GM23338 (cell line): ENCODE data around the gene THY1. TPM values are rescaled to one million over a fixed set of nuclear protein-coding genes. Genes with fewer than 3 reads are reported as not detected.

ENCODE experiments used
- ATAC-seq: fragments of 200-7000 bp; cut with Tn5 transposase; 3 replicates; pipeline ENCODE4 v1.9.1; 2020
- DNase-seq: peaks from one replicate; pipeline ENCODE4 v3.0.0-alpha.2; 2015; ENCODE audit warnings: low spot score
- H2AFZ ChIP-seq: fragments of 200-600 bp; sonication (generic); 2 replicates; pipeline ENCODE4 v1.8.0; 2016; ENCODE audit warnings: antibody characterized with exemption, mild to moderate bottlenecking, moderate library complexity
- H3F3A ChIP-seq: fragments of 200-600 bp; sonication (generic); replicated peaks from 2 replicates; pipeline ENCODE4 v1.8.0; 2017; ENCODE audit warnings: antibody characterized with exemption, mixed run types, low read depth
- H3K27ac ChIP-seq: fragments of 200-600 bp; sonication (generic); 2 replicates; pipeline ENCODE4 v1.6.1; 2016; ENCODE audit warnings: low read depth
- H3K27me3 ChIP-seq: fragments of 200-600 bp; sonication (generic); 2 replicates; pipeline ENCODE4 v1.8.0; 2016; ENCODE audit warnings: mild to moderate bottlenecking, mixed run types, moderate library complexity; ENCODE audit not compliant: insufficient read depth
- H3K36me3 ChIP-seq: fragments of 200-600 bp; sonication (generic); 2 replicates; pipeline ENCODE4 v1.8.0; 2016; ENCODE audit warnings: mild to moderate bottlenecking; ENCODE audit not compliant: insufficient read depth
- H3K4me1 ChIP-seq: fragments of 200-600 bp; sonication (generic); 2 replicates; pipeline ENCODE4 v1.8.0; 2016; ENCODE audit warnings: mild to moderate bottlenecking, moderate library complexity; ENCODE audit not compliant: insufficient read depth
- H3K4me2 ChIP-seq: fragments of 200-600 bp; sonication (generic); 2 replicates; pipeline ENCODE4 v1.7.1; 2017; ENCODE audit warnings: mixed run types
- H3K4me3 ChIP-seq: fragments of 200-600 bp; sonication (generic); 2 replicates; pipeline ENCODE4 v1.6.1; 2016; ENCODE audit warnings: mixed run types
- H3K79me2 ChIP-seq: fragments of 200-600 bp; sonication (generic); replicated peaks from 2 replicates; pipeline ENCODE4 v1.8.0; 2017; ENCODE audit warnings: mild to moderate bottlenecking; ENCODE audit not compliant: insufficient read depth
- H3K9me2 ChIP-seq: fragments of 200-600 bp; sonication (generic); 2 replicates; pipeline ENCODE4 v1.8.0; 2017; ENCODE audit not compliant: insufficient read depth
- H4K20me1 ChIP-seq: fragments of 200-600 bp; sonication (generic); replicated peaks from 2 replicates; pipeline ENCODE4 v1.8.0; 2017; ENCODE audit warnings: mild to moderate bottlenecking; ENCODE audit not compliant: insufficient read depth
- H3K27ac Mint-ChIP-seq: 2 replicates; pipeline ENCODE4 v1.8.0; 2020; ENCODE audit warnings: inconsistent platforms, mild to moderate bottlenecking, moderate library complexity, mixed read lengths
- H3K27me3 Mint-ChIP-seq: 3 replicates; pipeline ENCODE4 v1.8.0; 2022; ENCODE audit warnings: low read depth, mild to moderate bottlenecking, moderate library complexity, mixed read lengths, inconsistent platforms; ENCODE audit not compliant: insufficient read depth, poor library complexity
- H3K36me3 Mint-ChIP-seq: 3 replicates; pipeline ENCODE4 v1.8.0; 2021; ENCODE audit warnings: low read depth, mild to moderate bottlenecking, inconsistent platforms, moderate library complexity, mixed read lengths
- H3K4me1 Mint-ChIP-seq: 3 replicates; pipeline ENCODE4 v1.8.0; 2020; ENCODE audit warnings: mild to moderate bottlenecking, inconsistent platforms, mixed read lengths
- H3K4me3 Mint-ChIP-seq: 3 replicates; pipeline ENCODE4 v1.8.0; 2021; ENCODE audit warnings: moderate library complexity, mild to moderate bottlenecking, inconsistent platforms, mixed read lengths
- H3K9me3 Mint-ChIP-seq: 3 replicates; pipeline ENCODE4 v1.8.0; 2020; ENCODE audit warnings: moderate library complexity, mild to moderate bottlenecking, inconsistent platforms, mixed read lengths
- CREB1 ChIP-seq: fragments of 250-450 bp; sonication (Bioruptor Pico); IDR thresholded peaks from 2 replicates; pipeline ENCODE4 v1.5.0; 2020; ENCODE audit warnings: low read depth, mild to moderate bottlenecking, moderate library complexity
- EZH2 ChIP-seq: fragments of 200-600 bp; sonication (generic); IDR thresholded peaks from one replicate; pipeline ENCODE4 v1.8.0; 2017; ENCODE audit warnings: antibody characterized with exemption, mild to moderate bottlenecking, low read depth; ENCODE audit not compliant: unreplicated experiment
- EZH2phosphoT487 ChIP-seq: fragments of 200-600 bp; sonication (generic); IDR thresholded peaks from one replicate; pipeline ENCODE4 v1.8.1; 2018; ENCODE audit warnings: antibody characterized with exemption; ENCODE audit not compliant: unreplicated experiment
- JUNB ChIP-seq: IDR thresholded peaks from one replicate; pipeline ENCODE4 v1.6.1; 2016; ENCODE audit warnings: antibody characterized with exemption; ENCODE audit not compliant: unreplicated experiment
- NANOG ChIP-seq: IDR thresholded peaks from 2 replicates; pipeline ENCODE4 v1.6.1; 2016; ENCODE audit warnings: antibody characterized with exemption, borderline replicate concordance
- POLR2AphosphoS5 ChIP-seq: IDR thresholded peaks from 2 replicates; pipeline ENCODE4 v1.6.1; 2016; ENCODE audit warnings: antibody characterized with exemption, low read depth
- STAT1 ChIP-seq: IDR thresholded peaks from one replicate; pipeline ENCODE4 v1.6.1; 2016; ENCODE audit warnings: antibody characterized with exemption; ENCODE audit not compliant: unreplicated experiment
- ZNF331 ChIP-seq: fragments of 250-450 bp; sonication (Bioruptor Pico); IDR thresholded peaks from 2 replicates; pipeline ENCODE4 v1.5.0; 2020; ENCODE audit warnings: low read depth, mild to moderate bottlenecking, moderate library complexity
- polyA plus RNA-seq: library from polyadenylated mRNA; unstranded; fragments of >200 nt; fragmentation: Nextera tagmentation; extraction: Ambion mirVana; gene quantifications from 2 replicates; pipeline ENCODE4 v1.2.1, GENCODE V29; 2016
- total RNA-seq: library from RNA; depleted of rRNA; stranded (reverse); fragments of >200 nt; shearing (Covaris generic); gene quantifications from 2 replicates; pipeline ENCODE4 v1.2.3, GENCODE V29; 2014
- TF ChIP-seq, protein P1 (sequence below), 2 experiments: fragments of 200-600 bp in 1 of 2; sonication (generic) in 1 of 2; conservative IDR thresholded peaks; 2 replicates each; pipeline versions ENCODE4 v1.5.1 to v1.6.1; 2016 to 2017; ENCODE audit warnings: antibody characterized with exemption in 2 of 2, low read depth in 2 of 2, mild to moderate bottlenecking in 2 of 2, moderate library complexity in 1 of 2
- TF ChIP-seq, protein P2 (sequence below): IDR thresholded peaks from 2 replicates; pipeline ENCODE4 v1.6.1; 2016; ENCODE audit warnings: antibody characterized with exemption

THY1 gene
- total and polyA plus RNA-seq, 2 experiments from 2014 or later: 490 to 597 TPM

DNA sequence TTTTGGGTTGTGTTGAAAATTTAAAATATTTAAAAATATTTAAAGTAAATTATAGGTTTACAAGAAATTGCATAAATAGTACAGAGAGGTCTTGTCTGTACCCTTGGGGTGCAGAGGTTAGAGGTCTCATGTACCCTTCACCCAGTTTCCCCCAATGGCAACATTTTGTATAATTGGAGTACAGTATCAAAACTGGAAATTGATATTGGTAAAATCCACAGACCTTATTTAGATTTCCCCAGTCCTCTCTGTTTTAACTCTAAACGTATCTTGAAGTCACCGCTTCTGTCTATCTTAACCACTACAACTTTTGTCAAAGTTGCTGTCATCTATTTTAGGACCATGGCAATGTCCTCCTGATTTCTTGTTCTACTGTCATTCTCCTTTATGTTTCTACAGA, 10.9 kb downstream of the THY1 start (continued):
- TF ChIP-seq POLR2AphosphoS5: no peak
- no peak for TF ChIP-seq JUNB
- no peak for TF ChIP-seq CREB1 (CRISPR knock-in tag)
- TF ChIP-seq, protein P1, sequence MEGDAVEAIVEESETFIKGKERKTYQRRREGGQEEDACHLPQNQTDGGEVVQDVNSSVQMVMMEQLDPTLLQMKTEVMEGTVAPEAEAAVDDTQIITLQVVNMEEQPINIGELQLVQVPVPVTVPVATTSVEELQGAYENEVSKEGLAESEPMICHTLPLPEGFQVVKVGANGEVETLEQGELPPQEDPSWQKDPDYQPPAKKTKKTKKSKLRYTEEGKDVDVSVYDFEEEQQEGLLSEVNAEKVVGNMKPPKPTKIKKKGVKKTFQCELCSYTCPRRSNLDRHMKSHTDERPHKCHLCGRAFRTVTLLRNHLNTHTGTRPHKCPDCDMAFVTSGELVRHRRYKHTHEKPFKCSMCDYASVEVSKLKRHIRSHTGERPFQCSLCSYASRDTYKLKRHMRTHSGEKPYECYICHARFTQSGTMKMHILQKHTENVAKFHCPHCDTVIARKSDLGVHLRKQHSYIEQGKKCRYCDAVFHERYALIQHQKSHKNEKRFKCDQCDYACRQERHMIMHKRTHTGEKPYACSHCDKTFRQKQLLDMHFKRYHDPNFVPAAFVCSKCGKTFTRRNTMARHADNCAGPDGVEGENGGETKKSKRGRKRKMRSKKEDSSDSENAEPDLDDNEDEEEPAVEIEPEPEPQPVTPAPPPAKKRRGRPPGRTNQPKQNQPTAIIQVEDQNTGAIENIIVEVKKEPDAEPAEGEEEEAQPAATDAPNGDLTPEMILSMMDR (conservative IDR thresholded peaks at IDR 0.05; ENCODE audit: low read depth in 2 of 2): no peak
- TF ChIP-seq STAT1: no peak
- TF ChIP-seq EZH2: no peak
- no peak for TF ChIP-seq NANOG
- TF ChIP-seq ZNF331 (CRISPR knock-in tag): no peak
- no peak for TF ChIP-seq EZH2phosphoT487

DNA sequence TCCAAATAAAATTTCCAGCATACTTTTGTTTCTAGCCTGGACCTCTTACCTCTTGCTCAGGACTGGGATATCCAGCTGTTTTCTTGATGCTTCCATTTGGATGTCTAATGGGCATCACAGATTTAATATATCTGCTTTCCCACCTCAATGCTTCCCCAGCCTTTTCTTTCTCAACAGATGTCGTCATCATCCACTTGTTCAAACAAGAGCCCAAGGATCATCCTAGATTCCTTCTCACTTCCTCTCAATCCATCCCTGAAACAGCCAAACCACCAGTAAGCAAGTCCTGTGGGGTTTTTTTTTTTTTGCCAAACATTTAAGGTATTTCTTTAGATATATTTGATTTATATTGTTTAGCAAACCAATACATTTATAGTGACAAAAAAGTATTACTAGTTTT, 12.5 kb downstream of the THY1 start:
- TF ChIP-seq STAT1 (no peak), JUNB (no peak), EZH2 (no peak), EZH2phosphoT487 (no peak), ZNF331 (CRISPR knock-in tag) (no peak)
- TF ChIP-seq, protein P2, sequence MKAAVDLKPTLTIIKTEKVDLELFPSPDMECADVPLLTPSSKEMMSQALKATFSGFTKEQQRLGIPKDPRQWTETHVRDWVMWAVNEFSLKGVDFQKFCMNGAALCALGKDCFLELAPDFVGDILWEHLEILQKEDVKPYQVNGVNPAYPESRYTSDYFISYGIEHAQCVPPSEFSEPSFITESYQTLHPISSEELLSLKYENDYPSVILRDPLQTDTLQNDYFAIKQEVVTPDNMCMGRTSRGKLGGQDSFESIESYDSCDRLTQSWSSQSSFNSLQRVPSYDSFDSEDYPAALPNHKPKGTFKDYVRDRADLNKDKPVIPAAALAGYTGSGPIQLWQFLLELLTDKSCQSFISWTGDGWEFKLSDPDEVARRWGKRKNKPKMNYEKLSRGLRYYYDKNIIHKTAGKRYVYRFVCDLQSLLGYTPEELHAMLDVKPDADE: no peak
- TF ChIP-seq, protein P1 (conservative IDR thresholded peaks at IDR 0.05; ENCODE audit: low read depth in 2 of 2): no peak
- no peaks in the 10 kb centered on the region for H3F3A ChIP-seq

More for the DNA sequence above, 12.5 kb downstream of the THY1 start:
- DNase-seq: no peak
- peaks cover 8% of the 10 kb centered on the region for H3K36me3 Mint-ChIP-seq
- Histone ChIP-seq H2AFZ (no peak overlapping the region), H3K36me3 (no peaks in the 10 kb centered on the region), H3K79me2 (no peaks in the 10 kb centered on the region), H3K9me2 (no peaks in the 10 kb centered on the region), H3K27ac (no peak overlapping the region), H4K20me1 (no peaks in the 10 kb centered on the region; the same call in 1 of the 2 replicates), H3K4me1 (no peaks in the 10 kb centered on the region; the same call in 1 of the 2 replicates), H3K27me3 (no peaks in the 10 kb centered on the region), H3K4me3 (no peak overlapping the region), H3K4me2 (no peak overlapping the region)
- H3K27ac Mint-ChIP-seq: no peak overlapping the region
- H3K4me1 Mint-ChIP-seq: no peaks in the 10 kb centered on the region
- ATAC-seq: no peak
- H3K27me3 Mint-ChIP-seq: peaks cover 7% of the 10 kb centered on the region
- no peak overlapping the region for H3K4me3 Mint-ChIP-seq
- H3K9me3 Mint-ChIP-seq: 0 out of 3 replicates have a peak, but pooled peaks cover 1% of the 10 kb centered on the region
